Left colon (tissue), 2 donors: ENCODE measurements around the gene RWDD3. TPM values are rescaled to one million over a fixed set of nuclear protein-coding genes. Genes with fewer than 3 reads are reported as not detected.
A peak's percentile ranks its signal among the peaks of the same experiment; 100 is the strongest.

Source experiments
- ATAC-seq: fragments of 200-7000 bp; cut with Tn5 transposase; one replicate; pipeline ENCODE4 v1.9.1; 2020; ENCODE audit warnings: mild to moderate bottlenecking, moderate library complexity
- DNase-seq, 2 donors: peaks; one replicate each; pipeline ENCODE4 v3.0.0-alpha.2; 2020
- intact Hi-C, 2 donors: fragments of 100-400 bp; cut with DNase I in 1 of 2; cut with micrococcal nuclease in 1 of 2; formaldehyde crosslinking; loops; one replicate each; pipeline versions ENCODE4 v1.11.2 to v1.14.0; 2022; cut with DNase I, micrococcal nuclease
- total RNA-seq, 2 donors: library from RNA; stranded (reverse); fragmentation: NEBNext Ultra II Directional; extraction: Animal tissue kit (Norgen Biotek cat#: 25700); gene quantifications; one replicate each; pipeline ENCODE4 v1.2.1, GENCODE V29; 2021
- donor health status: DM: no; HTN: no; CAD: no.
- donor health status: DM: yes; HTN: yes; CAD: no.

The RWDD3 gene
- total RNA-seq, 2 donors from 2014 or later: 13.3 to 23.1 TPM

DNA sequence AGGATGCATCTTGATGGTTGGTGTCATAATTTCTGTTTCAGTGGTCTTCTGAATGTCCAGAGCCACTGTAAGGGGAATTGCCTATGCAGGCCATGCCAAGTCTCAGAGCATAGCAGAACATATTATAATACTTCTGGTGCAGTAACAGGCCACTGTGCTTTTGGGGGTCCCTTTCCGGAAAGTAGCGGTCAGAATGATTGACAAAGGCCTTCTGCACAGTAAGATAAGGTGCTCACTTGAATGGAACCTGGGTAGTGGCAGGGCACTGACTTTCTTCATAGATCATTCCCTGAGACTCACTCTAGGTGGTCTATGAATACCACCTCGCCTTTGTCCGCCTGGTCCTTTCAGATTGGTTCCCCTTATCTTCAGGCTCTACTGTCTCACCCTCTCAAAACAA is 28.9 kb downstream of the RWDD3 start:
- DNase-seq: no peak
- ATAC-seq: no peak
- intact Hi-C loops: no loop called here

DNA sequence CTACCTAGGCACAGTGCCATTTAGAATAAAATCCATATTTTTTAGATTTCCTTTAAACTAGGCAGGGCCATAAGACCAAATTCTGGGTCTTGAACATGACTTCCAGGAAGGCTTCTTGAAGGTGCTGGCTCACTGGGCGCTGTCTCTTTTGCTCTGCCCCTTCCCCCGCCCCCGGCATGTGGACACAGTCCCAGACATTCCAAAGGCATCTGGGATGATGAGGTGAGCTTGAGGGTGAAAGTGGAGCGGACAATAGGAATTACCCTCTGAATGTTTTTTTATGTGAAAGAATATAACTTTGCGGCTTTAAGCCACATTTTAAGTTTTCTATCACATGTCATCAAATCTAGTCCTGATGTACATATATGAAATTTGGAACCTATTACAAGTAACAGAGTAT is 29.4 kb downstream of the RWDD3 start:
- intact Hi-C loops: no loop called here
- ATAC-seq (no peak), DNase-seq (no peak)

DNA sequence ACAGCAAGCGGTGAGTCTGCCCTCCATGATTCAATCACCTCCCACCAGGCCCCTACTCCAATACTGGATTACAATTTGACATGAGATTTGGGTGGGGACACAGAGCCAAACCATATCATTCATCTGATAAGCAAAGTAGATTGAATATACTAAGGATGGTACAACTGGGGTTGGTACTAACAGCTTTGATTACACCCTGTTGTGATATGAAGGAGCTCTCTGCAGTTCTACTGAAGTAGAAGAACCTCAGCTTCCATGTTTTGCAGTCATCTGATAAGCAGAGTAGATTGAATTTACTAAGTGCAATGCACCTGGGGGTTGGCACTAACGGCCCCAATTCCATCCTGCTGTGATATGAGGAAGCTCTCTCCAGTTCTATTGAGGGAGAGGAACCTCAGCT is 31.1 kb downstream of the RWDD3 start:
- ATAC-seq (no peak), DNase-seq (no peak)
- intact Hi-C loops: no loop called here

DNA sequence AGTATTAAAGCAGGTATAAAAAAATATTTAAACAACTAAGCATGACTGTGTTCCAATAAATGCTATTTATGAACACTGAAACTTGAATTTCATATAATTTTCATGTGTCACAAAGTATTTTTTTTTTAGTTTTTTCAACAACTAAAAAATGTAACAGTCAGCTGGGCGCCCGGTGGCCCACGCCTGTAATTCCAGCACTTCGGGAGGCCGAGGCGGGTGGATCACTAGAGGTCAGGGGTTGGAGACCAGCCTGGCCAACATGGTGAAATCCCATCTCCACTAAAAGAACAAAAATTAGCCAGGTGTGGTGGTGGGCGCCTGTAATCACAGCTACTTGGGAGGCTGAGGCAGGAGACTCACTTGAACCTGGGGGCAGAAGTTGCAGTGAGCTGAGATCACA is 42.4 kb downstream of the RWDD3 start:
- intact Hi-C loops: no loop called here
- no peak for ATAC-seq
- no peak for DNase-seq

DNA sequence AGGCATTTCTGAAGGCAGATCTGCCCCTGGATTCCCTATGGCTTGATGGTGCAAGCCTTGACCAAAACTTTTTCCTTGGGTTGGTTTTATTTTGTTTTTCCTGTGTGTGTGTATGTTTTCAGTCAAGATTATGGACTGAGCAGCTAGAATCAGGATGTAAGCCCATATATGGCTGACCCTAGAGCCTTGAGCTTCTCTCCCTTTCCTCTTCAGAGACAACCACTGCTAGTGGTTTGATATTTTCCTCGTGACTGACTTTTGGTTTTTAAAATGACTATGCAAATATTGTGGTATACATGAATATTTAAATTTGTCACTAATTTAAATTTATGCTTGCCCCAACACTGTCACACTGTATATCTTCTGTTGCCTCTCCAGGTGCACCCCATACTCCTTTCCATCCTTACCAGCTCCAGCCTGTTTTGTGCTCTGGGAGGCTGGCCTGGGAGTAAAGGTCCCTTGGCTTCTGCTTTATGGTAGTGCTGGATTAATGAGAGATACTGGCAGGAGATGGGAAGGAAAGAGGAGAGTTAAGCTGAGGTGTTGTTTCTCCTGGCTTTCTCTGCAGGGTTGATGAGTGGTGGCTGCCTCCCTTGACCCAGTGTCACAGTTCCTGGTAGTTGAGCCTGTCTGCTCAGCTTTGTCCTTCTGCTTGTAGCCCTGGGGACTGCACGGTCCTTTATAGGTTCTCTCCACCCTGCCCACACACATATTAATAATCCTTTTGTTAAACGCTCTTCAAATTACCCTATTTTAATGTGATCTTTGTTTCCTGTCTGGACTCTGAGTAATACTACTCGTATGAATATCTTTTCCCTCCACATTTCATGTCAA is 44.4 kb downstream of the RWDD3 start:
- DNase-seq (no peak), ATAC-seq (no peak)

DNA sequence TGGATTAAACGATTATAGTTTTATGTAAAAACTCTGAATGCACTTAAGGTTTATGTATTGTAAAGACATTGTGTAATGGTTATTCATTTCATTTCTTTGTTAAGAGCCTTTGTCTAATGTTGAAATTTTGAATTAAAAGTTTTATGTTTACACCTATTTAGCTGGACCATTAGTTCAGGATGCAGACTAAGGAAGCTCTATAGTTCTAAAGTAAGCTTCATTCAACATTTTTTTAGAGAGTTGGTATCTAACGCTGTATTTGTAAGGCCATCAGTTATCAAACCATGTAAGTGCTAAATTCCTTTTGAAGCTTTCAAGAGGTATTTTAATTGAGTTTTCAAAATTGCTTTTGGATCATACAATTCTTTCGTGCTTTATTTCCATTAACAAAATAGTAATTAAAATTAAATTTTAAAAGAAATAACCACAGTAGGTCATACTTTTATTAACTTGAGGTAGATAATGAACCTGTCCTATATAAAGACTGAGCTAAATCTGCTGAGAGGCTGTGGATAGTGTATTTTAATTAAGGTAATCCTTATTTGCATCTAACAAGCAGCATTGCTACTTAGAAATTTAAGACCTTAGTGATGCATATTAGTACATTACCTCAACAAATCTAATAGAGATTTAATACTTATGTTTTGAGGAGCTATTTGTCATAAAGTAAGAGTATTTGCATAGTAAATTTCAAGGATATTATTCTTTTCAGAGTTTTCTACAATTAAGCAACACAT is 47.9 kb downstream of the RWDD3 start:
- DNase-seq (no peak), ATAC-seq (no peak)
- intact Hi-C loops: no loop called here

More for the DNA sequence above, 44.4 kb downstream of the RWDD3 start:
- intact Hi-C loops: no loop called here

DNA sequence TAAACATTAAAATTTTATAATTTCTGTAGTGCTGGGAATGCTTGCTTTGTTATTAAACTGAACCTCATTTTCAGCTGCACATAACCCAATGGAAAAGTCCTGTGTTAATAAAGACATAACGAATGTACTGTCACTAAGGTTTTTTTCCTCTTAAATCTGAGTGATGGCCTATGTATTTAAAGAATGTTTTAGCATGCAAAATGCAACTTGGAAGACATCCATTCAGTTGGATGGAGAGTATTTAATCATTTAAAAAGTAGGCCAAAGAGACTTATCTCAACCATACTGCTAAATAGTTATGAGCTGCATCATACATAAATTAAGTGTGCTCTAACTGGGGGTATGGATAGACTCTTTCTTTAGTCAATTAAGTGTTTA is 48.5 kb downstream of the RWDD3 start:
- intact Hi-C loops: no loop called here

DNA sequence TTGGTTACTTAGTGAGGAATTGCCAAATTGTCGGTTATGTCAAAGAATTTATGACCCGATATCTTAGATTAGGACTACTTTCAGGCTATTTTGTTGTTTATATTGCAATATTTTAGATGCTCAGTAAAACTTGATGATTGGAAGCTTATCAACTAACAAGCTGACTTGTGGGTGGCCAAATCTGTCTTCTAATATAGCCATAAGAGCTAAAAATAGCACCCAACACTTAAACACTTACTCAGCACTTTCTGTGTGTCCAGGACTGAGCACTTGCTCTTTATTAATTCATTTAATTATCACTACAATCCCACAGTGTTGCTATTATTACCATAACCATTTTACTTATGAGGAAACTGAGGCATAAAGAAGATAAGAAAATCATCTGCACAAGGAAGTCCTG is 50.4 kb downstream of the RWDD3 start:
- intact Hi-C loops: no loop called here
- ATAC-seq (no peak), DNase-seq (no peak)

More for the DNA sequence above, 48.5 kb downstream of the RWDD3 start:
- DNase-seq (no peak), ATAC-seq (no peak)

DNA sequence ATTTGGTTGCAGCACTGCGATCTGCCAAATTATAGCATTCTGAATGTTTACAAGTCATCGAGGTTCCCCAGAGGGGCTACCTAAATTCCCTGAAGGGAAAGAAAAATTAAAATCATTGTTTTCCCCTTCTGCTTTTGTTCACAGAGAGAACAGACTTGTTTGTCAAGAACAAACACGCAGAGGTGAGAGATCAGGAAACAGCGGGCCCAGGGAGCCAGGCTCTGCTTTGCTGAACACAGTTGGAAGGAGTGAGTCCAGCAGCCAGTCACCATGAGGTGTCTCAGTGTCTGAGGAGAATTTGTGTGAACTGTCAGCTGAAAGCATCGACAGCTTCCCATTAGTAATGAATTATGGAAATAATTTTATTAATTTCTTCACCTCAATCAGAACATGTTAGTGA is 52.5 kb downstream of the RWDD3 start:
- DNase-seq (no peak), ATAC-seq (peak; percentile 36)
- intact Hi-C loops: no loop called here

DNA sequence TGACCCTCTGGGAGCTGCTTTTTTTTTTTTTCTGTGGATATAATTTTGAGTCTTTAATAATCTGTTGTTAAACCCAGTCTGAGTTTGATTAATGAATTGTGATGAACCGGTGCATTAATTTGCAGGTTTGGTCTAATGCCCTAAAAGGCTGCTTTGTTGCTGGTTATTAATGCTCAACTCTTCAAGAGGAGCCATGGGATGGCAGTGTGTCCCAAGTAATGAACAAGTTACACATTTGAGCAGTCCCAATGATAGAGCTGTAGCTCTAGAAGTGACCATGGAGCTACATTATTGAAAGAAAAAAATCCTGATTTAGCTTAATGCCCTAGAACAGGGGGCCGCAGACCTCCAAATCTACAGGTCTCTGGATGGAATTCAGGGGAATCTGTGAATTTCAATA is 53.1 kb downstream of the RWDD3 start:
- DNase-seq (no peak), ATAC-seq (peak; percentile 52)
- intact Hi-C loops: no loop called here

DNA sequence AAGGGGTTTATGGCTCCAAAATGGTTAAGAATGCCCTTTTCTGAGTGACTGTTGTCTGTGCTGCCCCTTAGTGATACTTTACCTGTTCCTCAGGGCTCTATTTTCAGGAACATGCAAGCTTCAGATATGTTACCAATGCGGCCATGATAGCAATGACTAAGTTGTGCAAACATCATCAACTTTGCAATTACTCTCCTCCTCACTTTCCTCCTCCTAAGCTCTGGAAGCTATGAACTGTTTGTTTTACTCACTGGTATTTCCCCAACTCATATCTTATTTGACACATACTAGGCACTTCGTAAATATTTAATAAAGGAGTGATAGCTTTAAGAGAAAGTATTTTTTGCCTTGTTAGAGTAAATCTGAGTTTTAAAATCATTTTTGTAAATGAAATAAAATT is 53.8 kb downstream of the RWDD3 start:
- intact Hi-C loops: no loop called here
- peak; percentile 87 for ATAC-seq
- no peak for DNase-seq

Other genes starting within 250 kb of the RWDD3 start
- 10 to 100 TPM in 1 of 2 donors, 1 to 10 TPM in 1; 9.8 to 13.9 TPM for gene ALG14, start 161.3 kb upstream of the RWDD3 start, total RNA-seq
- gene TLCD4, start 116.9 kb upstream of the RWDD3 start, total RNA-seq: 10 to 100 TPM; 64.4 to 80.6 TPM